RWPE2 (cell line): ENCODE data around the gene UMODL1.

ENCODE experiments used
- ATAC-seq: fragments of 200-7000 bp; cut with Tn5 transposase; 3 replicates; pipeline ENCODE4 v1.9.1; 2021; ENCODE audit warnings: low read depth
- DNase-seq: peaks from one replicate; pipeline ENCODE4 v3.0.0-alpha.2; 2020; ENCODE audit warnings: low spot score
- H3K27ac ChIP-seq: fragments of 450-650 bp; 2 replicates; pipeline ENCODE4 v1.5.1; 2017; ENCODE audit warnings: mild to moderate bottlenecking; ENCODE audit not compliant: poor library complexity, severe bottlenecking
- H3K27me3 ChIP-seq: fragments of 250-450 bp; sonication (Bioruptor Pico); 2 replicates; pipeline ENCODE4 v1.5.1; 2021; ENCODE audit warnings: mild to moderate bottlenecking, moderate library complexity; ENCODE audit not compliant: insufficient read depth, poor library complexity, severe bottlenecking
- H3K36me3 ChIP-seq: fragments of 250-450 bp; sonication (Bioruptor Pico); 2 replicates; pipeline ENCODE4 v1.5.1; 2020; ENCODE audit warnings: low read depth, mild to moderate bottlenecking, moderate library complexity
- H3K4me1 ChIP-seq: fragments of 250-450 bp; sonication (Bioruptor Pico); 2 replicates; pipeline ENCODE4 v1.5.1; 2021; ENCODE audit warnings: mild to moderate bottlenecking, moderate library complexity; ENCODE audit not compliant: insufficient read depth, poor library complexity, severe bottlenecking
- H3K4me3 ChIP-seq: fragments of 250-450 bp; sonication (Bioruptor Pico); 2 replicates; pipeline ENCODE4 v1.5.1; 2021; ENCODE audit warnings: mild to moderate bottlenecking, moderate library complexity; ENCODE audit not compliant: severe bottlenecking
- H3K9me3 ChIP-seq: fragments of 250-450 bp; sonication (Bioruptor Pico); 2 replicates; pipeline ENCODE4 v1.5.1; 2021; ENCODE audit warnings: mild to moderate bottlenecking, moderate library complexity; ENCODE audit not compliant: severe bottlenecking
- CTCF ChIP-seq: fragments of 450-650 bp; IDR thresholded peaks from one replicate; pipeline ENCODE4 v1.5.1; 2017; ENCODE audit warnings: mild to moderate bottlenecking, moderate library complexity; ENCODE audit not compliant: poor library complexity, severe bottlenecking

The UMODL1 gene

GRCh38 chr21:42062236-42063022 lies 8.7 kb upstream of the UMODL1 start:
- no peak overlapping the region for H3K27ac ChIP-seq
- ATAC-seq (no peak), DNase-seq (no peak)
- H3K9me3 ChIP-seq: no peaks in the 10 kb centered on the region
- H3K4me1 ChIP-seq: peaks cover 18% of the 10 kb centered on the region
- TF ChIP-seq CTCF: no peak
- no peak overlapping the region for H3K4me3 ChIP-seq
- no peaks in the 10 kb centered on the region for H3K27me3 ChIP-seq
- no peaks in the 10 kb centered on the region for H3K36me3 ChIP-seq

- no peaks in the 10 kb centered on the region for H3K9me3 ChIP-seq
- H3K27me3 ChIP-seq: no peaks in the 10 kb centered on the region
- DNase-seq: peak; percentile 38
- no peak for TF ChIP-seq CTCF
- H3K27ac ChIP-seq: no peak overlapping the region
- peaks cover 14% of the 10 kb centered on the region for H3K4me1 ChIP-seq
- H3K4me3 ChIP-seq: no peak overlapping the region
- no peak for ATAC-seq
- no peaks in the 10 kb centered on the region for H3K36me3 ChIP-seq
These were observed 7.9 kb upstream of the UMODL1 start for GRCh38 chr21:42063191-42063570.

- no peaks in the 10 kb centered on the region for H3K9me3 ChIP-seq
- no peak overlapping the region for H3K4me3 ChIP-seq
- DNase-seq (peak; percentile 68), ATAC-seq (peak; percentile 94)
- H3K4me1 ChIP-seq: peaks cover 14% of the 10 kb centered on the region
- H3K36me3 ChIP-seq: no peaks in the 10 kb centered on the region
- H3K27ac ChIP-seq: no peak overlapping the region
- no peak for TF ChIP-seq CTCF
- no peaks in the 10 kb centered on the region for H3K27me3 ChIP-seq
These were observed 7.3 kb upstream of the UMODL1 start for GRCh38 chr21:42063571-42064521.

- ATAC-seq: no peak
- no peak for TF ChIP-seq CTCF
- H3K9me3 ChIP-seq: no peaks in the 10 kb centered on the region
- peaks cover 14% of the 10 kb centered on the region for H3K4me1 ChIP-seq
- no peak overlapping the region for H3K4me3 ChIP-seq
- H3K36me3 ChIP-seq: no peaks in the 10 kb centered on the region
- no peak overlapping the region for H3K27ac ChIP-seq
- no peaks in the 10 kb centered on the region for H3K27me3 ChIP-seq
- no peak for DNase-seq
These were observed 4.6 kb upstream of the UMODL1 start for GRCh38 chr21:42066521-42066920.
